SU-DHL-6 (cell line): ENCODE measurements around the gene CPLX3.

Experiments used
- H2AFZ ChIP-seq: fragments of 200-600 bp; sonication (generic); 2 replicates; pipeline ENCODE4 v1.6.1; 2014; ENCODE audit warnings: low read depth, mild to moderate bottlenecking, moderate library complexity, mixed read lengths, antibody characterized with exemption, low read length; ENCODE audit not compliant: severe bottlenecking
- H3F3A ChIP-seq: fragments of 200-600 bp; shearing (Covaris generic); 2 replicates; pipeline ENCODE4 v1.6.0; 2016; ENCODE audit warnings: antibody characterized with exemption, mild to moderate bottlenecking; ENCODE audit not compliant: insufficient read depth
- H3K27ac ChIP-seq: fragments of 200-600 bp; sonication (generic); 2 replicates; pipeline ENCODE4 v1.5.1; 2016; ENCODE audit warnings: low read depth, mild to moderate bottlenecking, low read length, moderate library complexity, mixed read lengths
- H3K27me3 ChIP-seq: fragments of 200-600 bp; sonication (generic), shearing (Covaris generic); 2 replicates; pipeline ENCODE4 v1.6.0; 2014; ENCODE audit warnings: mild to moderate bottlenecking, low read length
- H3K36me3 ChIP-seq: fragments of 200-600 bp; sonication (generic); 2 replicates; pipeline ENCODE4 v1.6.1; 2014; ENCODE audit warnings: mild to moderate bottlenecking, low read length, mixed read lengths
- H3K4me2 ChIP-seq: fragments of 300-600, 200-600 bp; shearing (Covaris generic), sonication (generic); 2 replicates; pipeline ENCODE4 v1.6.0; 2014; ENCODE audit warnings: low read length, low read depth, mild to moderate bottlenecking; ENCODE audit not compliant: poor library complexity, severe bottlenecking
- H3K4me3 ChIP-seq: fragments of 200-600 bp; sonication (generic); 2 replicates; pipeline ENCODE4 v1.5.1; 2014; ENCODE audit warnings: antibody characterized with exemption, low read length, mild to moderate bottlenecking, mixed read lengths; ENCODE audit not compliant: insufficient read depth, poor library complexity, severe bottlenecking
- H3K79me2 ChIP-seq: fragments of 200-600 bp; sonication (generic); 2 replicates; pipeline ENCODE4 v1.6.1; 2014; ENCODE audit warnings: mild to moderate bottlenecking, low read length, moderate library complexity; ENCODE audit not compliant: insufficient read depth
- H3K9ac ChIP-seq: fragments of 200-600 bp; sonication (generic); 2 replicates; pipeline ENCODE4 v1.7.0; 2014; ENCODE audit warnings: mild to moderate bottlenecking, low read length
- H3K9me2 ChIP-seq: fragments of 200-600 bp; sonication (generic); replicated peaks from 2 replicates; pipeline ENCODE4 v1.6.1; 2014; ENCODE audit warnings: low read length; ENCODE audit not compliant: insufficient read depth
- H3K9me3 ChIP-seq: fragments of 200-600 bp; sonication (generic); 2 replicates; pipeline ENCODE4 v1.6.1; 2014; ENCODE audit warnings: low read length, mixed read lengths; ENCODE audit not compliant: insufficient read depth
- H4K20me1 ChIP-seq: fragments of 200-600 bp; sonication (generic); 2 replicates; pipeline ENCODE4 v1.6.1; 2014; ENCODE audit warnings: low read depth, mild to moderate bottlenecking, antibody characterized with exemption, low read length, moderate library complexity, mixed read lengths
- CTCF ChIP-seq: fragments of 200-600 bp; sonication (generic); IDR thresholded peaks from one replicate; pipeline ENCODE4 v1.5.1; 2017; ENCODE audit warnings: antibody characterized with exemption, mild to moderate bottlenecking, low read length, moderate library complexity; ENCODE audit not compliant: insufficient read depth, poor library complexity, severe bottlenecking
- EZH2phosphoT487 ChIP-seq: fragments of 200-600 bp; sonication (generic), shearing (Covaris generic); conservative IDR thresholded peaks from 2 replicates; pipeline ENCODE4 v1.6.1; 2018; ENCODE audit warnings: mild to moderate bottlenecking, antibody characterized with exemption, low read length, moderate library complexity, mixed read lengths

CPLX3 gene

DNA sequence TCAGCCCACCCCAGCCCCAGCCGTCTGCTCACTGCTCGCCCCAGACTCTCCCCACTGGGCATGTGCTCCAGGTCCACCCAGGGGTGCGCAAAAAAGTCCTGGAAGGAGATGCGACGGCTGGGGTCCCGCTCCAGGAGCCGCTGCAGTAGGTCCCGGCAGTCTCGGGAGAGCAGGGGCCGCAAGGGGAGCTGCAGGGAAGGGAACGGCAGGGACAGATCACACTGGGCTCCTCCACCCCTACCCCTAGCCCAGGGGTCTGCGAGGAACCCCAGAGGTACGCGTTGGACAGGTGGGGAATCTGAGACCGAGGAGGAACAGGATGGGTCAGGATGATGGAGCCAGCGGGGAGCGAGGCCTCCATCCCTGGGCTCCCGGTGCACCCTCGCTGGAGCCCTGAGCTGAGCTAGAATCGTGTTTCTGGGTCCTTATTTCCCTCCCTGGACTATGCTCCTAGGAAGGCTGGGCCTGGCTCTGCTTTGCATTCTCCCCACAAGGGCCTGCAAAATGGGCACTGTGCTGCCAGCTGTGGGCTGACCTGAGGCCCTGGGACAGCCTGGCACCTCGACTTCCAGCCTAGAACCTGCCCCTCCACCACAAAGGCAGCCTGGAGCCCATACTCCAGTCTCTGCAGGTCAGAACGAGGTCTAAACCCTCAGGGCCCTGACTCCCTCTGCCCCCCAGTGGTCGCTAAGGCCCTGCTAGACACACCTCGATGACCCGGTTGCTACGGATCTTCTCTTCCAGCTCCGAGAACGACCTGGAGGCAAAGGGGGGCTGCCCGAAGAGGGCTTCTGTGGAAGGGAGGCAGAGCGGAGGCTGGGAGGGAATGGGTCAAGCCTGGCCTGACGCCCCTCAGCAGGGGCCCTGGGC, 13.3 kb downstream of the CPLX3 start:
- H4K20me1 ChIP-seq: no peaks in the 10 kb centered on the region
- no peaks in the 10 kb centered on the region for H3K9me2 ChIP-seq
- H2AFZ ChIP-seq: no peak overlapping the region
- H3K79me2 ChIP-seq: no peaks in the 10 kb centered on the region
- H3K9me3 ChIP-seq: no peaks in the 10 kb centered on the region
- no peaks in the 10 kb centered on the region for H3K36me3 ChIP-seq
- H3K27me3 ChIP-seq: no peaks in the 10 kb centered on the region
- TF ChIP-seq CTCF (no peak), EZH2phosphoT487 (no peak)
- no peak overlapping the region for H3K27ac ChIP-seq
- peaks cover 11% of the 10 kb centered on the region; the same call in 1 of the 2 replicates for H3F3A ChIP-seq
- no peak overlapping the region for H3K9ac ChIP-seq
- no peak overlapping the region for H3K4me3 ChIP-seq
- H3K4me2 ChIP-seq: no peak overlapping the region

DNA sequence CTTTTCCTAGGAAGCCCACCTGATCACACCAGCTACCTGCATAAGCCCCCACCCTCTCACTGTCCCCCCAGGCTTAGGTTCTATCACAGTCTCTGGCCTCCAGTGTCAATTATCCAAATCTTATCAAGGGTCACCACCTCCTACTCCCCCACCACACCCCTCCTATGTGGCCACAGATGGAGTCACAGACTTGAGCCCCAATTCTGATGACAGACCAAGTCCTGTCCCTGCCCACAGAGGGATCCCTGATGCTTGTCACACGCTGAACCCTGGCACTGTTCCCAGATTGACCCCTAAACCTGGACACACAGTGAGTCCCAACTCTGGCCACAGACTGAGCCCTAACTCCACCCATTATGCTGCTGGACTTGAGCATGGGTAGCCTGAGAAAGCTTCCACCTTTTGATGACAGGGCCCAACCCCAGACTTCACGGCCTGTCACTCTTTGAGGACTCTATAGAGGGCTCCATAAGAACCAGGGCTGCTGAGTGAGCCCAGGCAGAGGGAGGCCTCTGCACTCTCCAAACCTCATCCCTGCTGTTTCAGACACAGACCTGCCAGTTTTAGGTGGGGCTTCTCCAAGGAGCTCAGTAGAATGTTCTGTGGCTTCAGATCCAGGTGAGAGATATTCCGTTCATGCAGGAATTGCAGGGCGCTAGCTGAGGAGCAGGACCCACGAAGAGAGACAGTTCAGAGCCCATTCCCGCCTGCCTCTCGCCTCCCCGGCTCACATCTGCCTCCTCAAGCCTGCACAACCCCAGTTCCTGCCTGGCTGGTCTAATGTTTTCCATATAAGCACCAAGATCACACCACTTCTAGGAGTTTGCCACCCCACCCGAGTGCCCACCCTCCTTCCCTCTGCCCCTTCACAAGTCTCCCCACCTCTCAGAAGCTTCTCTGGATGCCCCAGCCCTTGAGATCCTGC, 14.7 kb downstream of the CPLX3 start:
- Histone ChIP-seq H3F3A (peaks cover 20% of the 10 kb centered on the region; the same call in 1 of the 2 replicates), H3K36me3 (no peaks in the 10 kb centered on the region), H3K4me3 (no peak overlapping the region), H3K27ac (no peak overlapping the region), H3K9ac (no peak overlapping the region), H4K20me1 (no peaks in the 10 kb centered on the region), H2AFZ (no peak overlapping the region), H3K9me2 (no peaks in the 10 kb centered on the region), H3K27me3 (no peaks in the 10 kb centered on the region), H3K79me2 (no peaks in the 10 kb centered on the region), H3K9me3 (no peaks in the 10 kb centered on the region), H3K4me2 (peak overlapping the region; percentile 81)
- no peak for TF ChIP-seq CTCF
- TF ChIP-seq EZH2phosphoT487: no peak

GRCh38 chr15:74841891-74842373, 15.5 kb downstream of the CPLX3 start:
- Histone ChIP-seq H3K9ac (peak overlapping the region; percentile 88), H3K4me2 (peak overlapping the region; percentile 81)

More at GRCh38 chr15:74841891-74842373, 15.5 kb downstream of the CPLX3 start:
- Histone ChIP-seq H3K9me2 (no peaks in the 10 kb centered on the region), H3F3A (peaks cover 20% of the 10 kb centered on the region; the same call in 1 of the 2 replicates), H3K36me3 (no peaks in the 10 kb centered on the region), H3K4me3 (peak overlapping the region; percentile 86), H3K9me3 (no peaks in the 10 kb centered on the region), H3K27me3 (no peaks in the 10 kb centered on the region), H3K79me2 (no peaks in the 10 kb centered on the region), H3K27ac (no peak overlapping the region), H2AFZ (no peak overlapping the region), H4K20me1 (no peaks in the 10 kb centered on the region)
- TF ChIP-seq EZH2phosphoT487: no peak
- no peak for TF ChIP-seq CTCF
